MM.1S (cell line): ENCODE measurements around the gene GSDMA.

Source experiments
- EZH2 ChIP-seq: fragments of 300-600 bp; sonication (generic); optimal IDR thresholded peaks from 2 replicates; pipeline ENCODE3; 2017; ENCODE audit warnings: low read depth, mild to moderate bottlenecking, antibody characterized with exemption, low read length, mixed read lengths
- EZH2phosphoT487 ChIP-seq: fragments of 300-600 bp; sonication (generic); IDR thresholded peaks from 2 replicates; pipeline ENCODE4 v1.6.1; 2018; ENCODE audit warnings: antibody characterized with exemption, low read length
- TF ChIP-seq, protein P1 (sequence below): fragments of 300-600 bp; sonication (generic); IDR thresholded peaks from 2 replicates; pipeline ENCODE4 v1.5.1; 2016; ENCODE audit warnings: antibody characterized with exemption, low read length, mixed read lengths

DNA sequence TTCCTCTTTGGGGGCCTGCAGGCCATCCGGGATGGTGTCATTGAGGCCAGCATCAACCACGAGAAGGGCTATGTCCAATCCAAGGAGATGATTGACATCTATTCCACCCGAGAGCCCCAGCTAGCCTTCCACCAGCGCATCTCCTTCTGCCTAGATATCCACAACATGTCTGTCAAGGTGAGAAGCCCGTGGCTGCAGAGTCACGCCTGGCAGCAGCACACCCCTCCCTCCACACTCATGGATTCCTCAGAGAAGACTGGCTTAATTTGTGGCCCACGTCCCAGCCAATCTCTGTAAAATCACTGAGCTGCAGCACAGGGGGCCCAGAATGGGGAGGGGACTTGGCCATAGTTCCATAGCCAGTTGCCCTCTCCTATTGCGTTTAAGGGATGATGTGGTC lies 33.4 kb downstream of the GSDMA start:
- TF ChIP-seq, protein P1, sequence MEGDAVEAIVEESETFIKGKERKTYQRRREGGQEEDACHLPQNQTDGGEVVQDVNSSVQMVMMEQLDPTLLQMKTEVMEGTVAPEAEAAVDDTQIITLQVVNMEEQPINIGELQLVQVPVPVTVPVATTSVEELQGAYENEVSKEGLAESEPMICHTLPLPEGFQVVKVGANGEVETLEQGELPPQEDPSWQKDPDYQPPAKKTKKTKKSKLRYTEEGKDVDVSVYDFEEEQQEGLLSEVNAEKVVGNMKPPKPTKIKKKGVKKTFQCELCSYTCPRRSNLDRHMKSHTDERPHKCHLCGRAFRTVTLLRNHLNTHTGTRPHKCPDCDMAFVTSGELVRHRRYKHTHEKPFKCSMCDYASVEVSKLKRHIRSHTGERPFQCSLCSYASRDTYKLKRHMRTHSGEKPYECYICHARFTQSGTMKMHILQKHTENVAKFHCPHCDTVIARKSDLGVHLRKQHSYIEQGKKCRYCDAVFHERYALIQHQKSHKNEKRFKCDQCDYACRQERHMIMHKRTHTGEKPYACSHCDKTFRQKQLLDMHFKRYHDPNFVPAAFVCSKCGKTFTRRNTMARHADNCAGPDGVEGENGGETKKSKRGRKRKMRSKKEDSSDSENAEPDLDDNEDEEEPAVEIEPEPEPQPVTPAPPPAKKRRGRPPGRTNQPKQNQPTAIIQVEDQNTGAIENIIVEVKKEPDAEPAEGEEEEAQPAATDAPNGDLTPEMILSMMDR: no peak
- TF ChIP-seq EZH2: no peak
- TF ChIP-seq EZH2phosphoT487: no peak
